Superior temporal gyrus (tissue), 1 donor: Measurements from ENCODE around the gene MAS1.
A peak's percentile ranks its signal among the peaks of the same experiment; 100 is the strongest.
"Not testable (repeated sequence)": the region's sequence is repeated elsewhere in the genome, so short reads cannot be mapped to it uniquely, and the experiment has no call there.

Experiments used
- DNase-seq: peaks from one replicate; pipeline ENCODE4 v3.0.0-alpha.2; 2016; ENCODE audit errors: extremely low spot score

MAS1 gene

DNA sequence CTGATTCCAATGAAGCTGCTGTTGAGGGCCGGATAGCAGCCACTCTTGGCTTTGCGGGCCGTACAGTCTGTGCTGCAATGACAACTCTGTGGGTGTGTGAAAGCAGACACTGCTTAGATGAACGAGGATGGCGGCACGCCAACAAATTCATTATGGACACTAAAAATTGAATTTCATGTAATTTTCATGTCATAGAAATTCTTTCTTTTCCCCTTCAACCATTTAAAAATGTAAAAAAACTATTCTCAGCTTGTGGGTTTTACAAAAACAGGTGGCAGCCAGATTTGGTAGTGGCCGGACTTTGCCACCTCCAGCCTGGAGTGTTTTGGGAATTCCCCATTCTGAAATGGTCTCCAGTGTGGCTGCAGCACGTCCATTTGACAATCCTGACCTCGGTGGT, 26.0 kb downstream of the MAS1 start:
- DNase-seq = peak; percentile 22

DNA sequence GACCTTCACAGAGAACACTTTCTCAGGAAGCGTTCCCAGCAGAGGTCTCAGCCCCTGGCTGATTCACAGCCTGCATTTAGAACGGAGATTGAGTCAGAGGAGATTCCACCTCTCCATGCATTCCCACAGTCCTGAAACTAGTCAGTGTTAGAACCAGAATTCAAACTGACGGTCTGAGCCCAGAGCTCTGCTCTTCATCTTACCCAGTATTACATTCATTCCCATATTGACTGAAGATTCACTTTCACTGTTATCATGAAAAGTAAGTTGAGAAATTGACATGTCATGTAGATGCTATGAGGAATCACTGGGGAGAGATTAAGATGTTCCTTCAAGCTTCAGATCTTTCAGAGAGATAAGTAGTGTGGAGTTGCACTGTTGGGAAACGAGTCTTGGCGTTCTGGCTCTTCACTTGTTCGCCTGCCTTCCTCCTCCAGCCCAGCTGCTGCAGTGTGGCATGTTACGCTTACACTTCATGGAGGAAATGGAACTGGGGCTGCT, 28.3 kb downstream of the MAS1 start:
- peak; percentile 54 for DNase-seq

DNA sequence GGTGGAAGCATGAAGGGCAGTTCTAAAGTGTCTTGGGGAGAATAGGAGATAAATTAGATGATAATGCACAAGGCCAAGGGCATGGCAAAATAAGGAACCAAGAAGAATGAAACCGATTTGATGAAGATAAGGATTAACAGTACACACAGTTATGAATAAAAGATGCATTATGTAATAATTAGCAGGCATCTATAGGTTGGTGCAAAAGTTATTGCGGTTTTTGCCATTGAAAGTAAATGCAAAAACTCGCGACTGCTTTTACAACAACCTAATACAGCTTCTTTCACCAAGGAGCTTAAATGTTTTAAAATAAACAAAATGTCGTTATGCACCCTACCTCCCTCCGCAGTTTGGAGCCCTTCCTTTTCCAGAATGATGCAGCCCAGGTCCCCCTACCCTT, 29.0 kb downstream of the MAS1 start:
- DNase-seq = no peak

GRCh38 chr6:159924150-159924549, 33.4 kb downstream of the MAS1 start:
- not testable (repeated sequence) for DNase-seq

DNA sequence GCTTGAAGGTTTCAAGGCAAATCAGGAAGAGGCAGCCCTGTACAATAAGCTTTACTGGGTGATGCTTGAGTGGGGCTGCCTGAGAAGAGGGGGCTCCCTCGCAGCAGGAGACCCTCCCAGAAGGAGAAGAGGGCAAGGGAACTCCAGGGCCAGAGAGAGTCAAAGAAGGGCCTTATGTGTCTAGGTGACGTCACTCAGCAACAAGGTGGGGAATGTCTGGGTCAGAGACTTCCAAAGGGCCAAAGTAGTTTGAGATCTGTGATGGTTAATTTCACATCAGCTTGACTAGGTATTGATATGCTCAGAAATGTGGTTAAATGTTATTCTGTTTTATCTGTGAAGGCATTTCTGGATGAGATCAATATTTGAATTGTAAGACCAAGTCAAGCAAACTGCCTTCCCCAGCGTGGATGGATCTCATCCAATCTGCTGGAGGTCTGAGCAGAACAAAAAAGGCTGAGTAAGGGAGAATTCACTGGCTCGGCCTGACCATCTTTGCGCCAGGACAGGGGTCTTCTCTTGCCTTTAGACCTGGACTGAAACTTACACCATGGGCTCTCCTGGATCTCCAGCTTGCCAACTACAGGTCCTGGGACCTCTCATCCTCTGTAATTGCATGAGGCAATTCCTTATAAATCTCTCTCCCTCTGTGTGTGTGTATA, 35.9 kb downstream of the MAS1 start:
- no peak for DNase-seq

- no peak for DNase-seq
Observed at GRCh38 chr6:159929819-159930218, 39.0 kb downstream of the MAS1 start.

- no peak for DNase-seq
Observed at GRCh38 chr6:159931112-159931511, 40.3 kb downstream of the MAS1 start.

GRCh38 chr6:159931846-159932245, 41.1 kb downstream of the MAS1 start:
- no peak for DNase-seq

GRCh38 chr6:159933077-159933476, 42.3 kb downstream of the MAS1 start:
- no peak for DNase-seq

DNA sequence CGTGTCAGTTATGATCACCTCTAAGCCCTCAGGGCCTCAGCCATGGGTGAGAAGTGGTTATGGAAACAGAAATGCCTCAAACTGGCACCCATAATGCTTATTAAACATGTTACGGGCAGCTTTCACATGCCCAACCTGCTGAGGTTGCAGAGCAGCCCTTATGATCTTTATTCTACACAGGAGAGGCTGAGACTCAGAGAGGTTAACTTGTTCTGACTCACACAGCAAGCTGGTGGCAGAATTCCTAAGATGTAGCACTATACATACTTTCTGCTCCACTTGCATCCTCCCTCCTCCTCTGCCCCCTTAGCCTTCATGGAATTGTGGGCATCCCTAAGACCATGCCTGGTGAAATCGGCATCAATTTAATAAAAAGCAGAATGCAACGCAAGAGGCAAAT, 43.4 kb downstream of the MAS1 start:
- DNase-seq = no peak

DNA sequence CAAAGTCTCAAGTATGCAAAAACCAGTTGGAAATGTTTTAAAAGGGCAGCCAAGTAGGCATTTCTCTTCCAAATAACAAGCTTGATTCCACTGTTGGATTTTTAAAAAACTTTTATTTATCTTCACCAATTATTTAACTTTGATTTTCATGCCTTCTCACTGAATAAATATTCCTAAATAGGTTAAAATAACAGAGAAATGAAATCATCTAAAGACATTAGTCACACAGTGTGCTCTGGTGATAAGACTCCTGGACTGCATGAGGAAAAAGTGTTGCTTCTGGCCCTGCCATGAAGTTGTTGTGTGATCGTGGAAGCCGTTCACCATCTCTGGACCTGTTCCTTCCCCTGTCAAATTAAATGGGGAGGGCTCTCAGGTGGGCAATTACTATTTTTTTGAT, 44.3 kb downstream of the MAS1 start:
- no peak for DNase-seq

- no peak for DNase-seq
Observed at GRCh38 chr6:159935633-159936032, 44.8 kb downstream of the MAS1 start.

DNA sequence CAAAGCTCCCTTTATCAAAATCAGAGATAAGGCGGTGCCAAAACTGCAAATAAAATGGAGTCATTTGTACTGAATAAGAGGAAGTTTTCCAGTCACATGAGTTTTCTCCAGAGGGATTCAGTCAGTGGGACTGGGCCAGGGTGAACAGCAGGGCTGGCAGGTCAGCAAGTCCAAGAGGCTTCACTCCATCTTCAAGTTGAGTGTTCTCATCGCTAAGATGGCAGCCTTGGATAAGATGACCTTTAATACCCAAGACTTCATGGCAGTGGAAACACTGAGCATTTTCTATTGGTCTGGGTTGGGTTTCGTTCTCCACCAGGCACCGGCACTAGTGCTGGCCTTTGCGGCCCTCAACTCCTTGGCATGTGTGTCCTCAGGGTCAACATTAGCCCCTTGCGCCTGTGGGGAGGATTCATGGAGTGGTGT, 48.8 kb downstream of the MAS1 start:
- no peak for DNase-seq
